Gastrocnemius medialis (tissue), 4 donors: ENCODE data around the gene GTPBP6. TPM values are rescaled to one million over a fixed set of nuclear protein-coding genes. Genes with fewer than 3 reads are reported as not detected.

Experiments used
- ATAC-seq, 2 donors: fragments of 150-250 bp; one replicate each; pipeline ENCODE4 v1.9.1; 2016
- DNase-seq, 2 donors: peaks; one replicate each; pipeline ENCODE4 v3.0.0-alpha.2; 2019
- H3K27ac ChIP-seq, 4 donors: fragments of 200-600 bp; sonication (generic); 1 replicate in 1 of 4; 2 replicates in 3 of 4; pipeline ENCODE4 v1.5.1; 2016 to 2018; ENCODE audit warnings: mild to moderate bottlenecking in 2 of 4, moderate library complexity in 1 of 4
- H3K27me3 ChIP-seq, 3 donors: fragments of 200-600 bp; sonication (generic) in 2 of 3; 1 replicate in 1 of 3; 2 replicates in 2 of 3; pipeline versions ENCODE4 v1.5.1 to v1.6.0; 2016 to 2019; ENCODE audit warnings: mild to moderate bottlenecking in 1 of 3, moderate library complexity in 1 of 3
- H3K36me3 ChIP-seq, 2 donors: fragments of 200-600 bp; sonication (generic) in 1 of 2; one replicate each; pipeline ENCODE4 v1.5.1; 2017 to 2018
- H3K4me1 ChIP-seq, 2 donors: fragments of 200-600 bp; sonication (generic) in 1 of 2; one replicate each; pipeline ENCODE4 v1.5.1; 2016 to 2017; ENCODE audit warnings: mild to moderate bottlenecking in 2 of 2
- H3K4me3 ChIP-seq, 4 donors: fragments of 200-600 bp; sonication (generic) in 3 of 4; 1 replicate in 1 of 4; 2 replicates in 3 of 4; pipeline ENCODE4 v1.5.1; 2016 to 2019; ENCODE audit warnings: mild to moderate bottlenecking in 2 of 4
- H3K9me3 ChIP-seq, 3 donors: fragments of 200-600 bp; sonication (generic) in 2 of 3; 1 replicate in 1 of 3; 2 replicates in 2 of 3; pipeline ENCODE4 v1.5.1; 2016 to 2019
- CTCF ChIP-seq, 5 experiments: fragments of 450-650 bp in 3 of 5; fragments of 200-600 bp in 2 of 5; sonication (generic) in 2 of 5; IDR thresholded peaks in 4 of 5; conservative IDR thresholded peaks in 1 of 5; 1 replicate in 4 of 5; 2 replicates in 1 of 5; pipeline ENCODE4 v1.5.1; 2016 to 2019; ENCODE audit warnings: antibody characterized with exemption in 5 of 5, mild to moderate bottlenecking in 3 of 5, moderate library complexity in 3 of 5
- POLR2A ChIP-seq, 2 donors: fragments of 450-650 bp; IDR thresholded peaks; one replicate each; pipeline ENCODE4 v1.6.1; 2017; ENCODE audit warnings: antibody characterized with exemption in 2 of 2, mild to moderate bottlenecking in 2 of 2, moderate library complexity in 2 of 2
- in situ Hi-C, 4 donors: fragments of 200-750 bp; cut with MboI; loops; one replicate each; pipeline versions ENCODE4 v1.15.0 to v1.8.0; 2017; ENCODE audit warnings: low sequenced_read_pairs in 4 of 4
- intact Hi-C: fragments of 100-400 bp; cut with DNase I; formaldehyde crosslinking; loops from one replicate; pipeline ENCODE4 v1.15.1; 2023; ENCODE audit warnings: low total_unique reads
- total RNA-seq, 4 donors: library from RNA; depleted of rRNA; stranded (reverse); fragments of >200 nt; gene quantifications; one replicate each; pipeline versions ENCODE4 v1.1.0 to v1.2.3, GENCODE V29; 2016

The GTPBP6 gene
- total RNA-seq, 4 donors from 2014 or later: 40.1 to 79.4 (median 46.9) TPM

GRCh38 chrX:255923-256331, 62.7 kb downstream of the GTPBP6 start:
- intact Hi-C loops (no loop called here), in situ Hi-C loops (no loop called here)
- no peak overlapping the region for H3K27ac ChIP-seq
- no peaks in the 10 kb centered on the region for H3K36me3 ChIP-seq
- H3K27me3 ChIP-seq: no peaks in the 10 kb centered on the region
- no peak for DNase-seq
- no peak for ATAC-seq
- H3K4me1 ChIP-seq: no peaks in the 10 kb centered on the region
- no peak overlapping the region for H3K4me3 ChIP-seq
- no peaks in the 10 kb centered on the region for H3K9me3 ChIP-seq
- TF ChIP-seq CTCF (IDR thresholded peaks at IDR 0.05 in 4 of 5, conservative IDR thresholded peaks at IDR 0.05 in 1 of 5): no peak
- TF ChIP-seq POLR2A (IDR thresholded peaks at IDR 0.05): no peak

Other genes with a start within 250 kb of the GTPBP6 start
- gene PLCXD1, start 37.4 kb downstream of the GTPBP6 start, total RNA-seq: 1 to 10 TPM in 1 of 4 donors, under 1 TPM in 3; 0.36 to 1.7 (median 0.66) TPM
- 100 to 1,000 TPM in 1 of 4 donors, 10 to 100 TPM in 3; 53.8 to 103 (median 69.4) TPM for gene PPP2R3B, start 68.1 kb upstream of the GTPBP6 start, total RNA-seq